OCI-LY7 (cell line): ENCODE data around the gene PDE10A.

Experiments used
- EZH2phosphoT487 ChIP-seq: fragments of 200-600 bp; sonication (generic); IDR thresholded peaks from 2 replicates; pipeline ENCODE4 v1.6.1; 2018; ENCODE audit warnings: low read depth, borderline replicate concordance, mild to moderate bottlenecking, mixed run types, antibody characterized with exemption, low read length, moderate library complexity, mixed read lengths
- TF ChIP-seq, protein P1 (sequence below): fragments of 200-600 bp; sonication (generic); conservative IDR thresholded peaks from 2 replicates; pipeline ENCODE4 v1.5.1; 2014; ENCODE audit warnings: mild to moderate bottlenecking, antibody characterized with exemption, low read length, moderate library complexity, mixed read lengths

DNA sequence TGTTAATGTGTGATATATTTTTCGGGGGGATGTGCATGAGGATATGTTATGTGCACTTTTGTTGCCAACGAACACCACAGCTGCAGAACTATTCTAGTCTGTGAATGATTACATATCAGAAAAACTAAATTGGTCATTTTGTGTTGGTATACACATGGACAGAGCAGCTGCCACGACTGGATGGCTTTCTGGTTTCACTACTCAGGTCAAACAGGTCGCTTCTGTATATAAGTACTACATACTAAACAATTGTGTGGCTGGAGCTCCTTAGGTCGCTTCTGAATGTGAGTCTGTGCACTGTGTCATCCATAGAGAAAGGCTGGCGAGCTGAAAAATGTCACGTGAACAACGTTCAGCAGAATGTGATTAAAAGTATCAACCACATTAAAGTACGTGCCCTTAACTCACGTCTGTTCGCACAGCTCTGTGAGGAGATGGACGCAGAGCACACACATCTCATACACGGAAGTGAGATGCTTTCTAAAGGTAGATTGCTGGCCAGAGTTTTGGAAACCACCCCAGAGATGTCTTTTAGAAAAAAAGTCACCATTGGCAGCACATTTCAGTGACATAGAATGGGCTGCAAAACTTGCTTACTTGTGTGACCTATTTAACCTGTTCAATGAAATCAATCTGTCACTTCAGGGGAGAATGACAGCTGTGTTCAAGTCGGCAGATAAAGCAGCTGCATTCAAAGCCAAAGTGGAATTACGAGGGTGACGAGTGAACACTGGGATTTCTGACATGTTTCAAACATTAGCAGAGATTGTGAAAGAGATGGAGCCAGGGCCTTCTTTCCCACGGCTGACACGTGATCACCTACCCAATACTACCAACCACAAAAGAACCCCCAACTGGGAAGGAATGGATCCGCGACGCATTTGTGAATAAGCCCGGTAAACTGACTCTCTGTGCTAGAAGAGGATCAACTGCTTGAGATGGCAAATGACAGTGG, 176.6 kb downstream of the PDE10A start:
- TF ChIP-seq, protein P1, sequence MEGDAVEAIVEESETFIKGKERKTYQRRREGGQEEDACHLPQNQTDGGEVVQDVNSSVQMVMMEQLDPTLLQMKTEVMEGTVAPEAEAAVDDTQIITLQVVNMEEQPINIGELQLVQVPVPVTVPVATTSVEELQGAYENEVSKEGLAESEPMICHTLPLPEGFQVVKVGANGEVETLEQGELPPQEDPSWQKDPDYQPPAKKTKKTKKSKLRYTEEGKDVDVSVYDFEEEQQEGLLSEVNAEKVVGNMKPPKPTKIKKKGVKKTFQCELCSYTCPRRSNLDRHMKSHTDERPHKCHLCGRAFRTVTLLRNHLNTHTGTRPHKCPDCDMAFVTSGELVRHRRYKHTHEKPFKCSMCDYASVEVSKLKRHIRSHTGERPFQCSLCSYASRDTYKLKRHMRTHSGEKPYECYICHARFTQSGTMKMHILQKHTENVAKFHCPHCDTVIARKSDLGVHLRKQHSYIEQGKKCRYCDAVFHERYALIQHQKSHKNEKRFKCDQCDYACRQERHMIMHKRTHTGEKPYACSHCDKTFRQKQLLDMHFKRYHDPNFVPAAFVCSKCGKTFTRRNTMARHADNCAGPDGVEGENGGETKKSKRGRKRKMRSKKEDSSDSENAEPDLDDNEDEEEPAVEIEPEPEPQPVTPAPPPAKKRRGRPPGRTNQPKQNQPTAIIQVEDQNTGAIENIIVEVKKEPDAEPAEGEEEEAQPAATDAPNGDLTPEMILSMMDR, result no peak
- TF ChIP-seq EZH2phosphoT487, result no peak
